ENCODE results near the gene DCST1.

The DCST1 gene

GRCh38 chr1:155001675-155002463 is 31.8 kb upstream of the DCST1 start:
- peak overlapping the region; percentile 88 for H3K4me3 ChIP-seq (ENCODE audit: control insufficient read depth, low read depth, low read length)
- peak; percentile 52 for TF ChIP-seq CTCF (IDR thresholded peaks at IDR 0.05; ENCODE audit: control insufficient read depth, insufficient read depth, low read depth, low read length, missing control alignments)

GRCh38 chr1:155002464-155003226 is 31.0 kb upstream of the DCST1 start, which contains the start of gene ZBTB7B:
ZBTB7B (plus strand) TSS chr1:155002802; CDS start chr1:155014661, 11,859 bp downstream.
- no peak for DNase-seq (ENCODE audit: low read depth)
- peak within 1 kb of the TSS; percentile 88 for H3K4me3 ChIP-seq (ENCODE audit: control insufficient read depth, low read depth, low read length)
- no peak for TF ChIP-seq CTCF (IDR thresholded peaks at IDR 0.05; ENCODE audit: control insufficient read depth, insufficient read depth, low read depth, low read length, missing control alignments)

More at GRCh38 chr1:155001675-155002463, 31.8 kb upstream of the DCST1 start:
- peak; percentile 91 for DNase-seq (ENCODE audit: low read depth)

GRCh38 chr1:155003227-155003765 is 30.3 kb upstream of the DCST1 start:
- no peak for TF ChIP-seq CTCF (IDR thresholded peaks at IDR 0.05; ENCODE audit: control insufficient read depth, insufficient read depth, low read depth, low read length, missing control alignments)
- DNase-seq (ENCODE audit: low read depth) = no peak
- peak overlapping the region; percentile 88 for H3K4me3 ChIP-seq (ENCODE audit: control insufficient read depth, low read depth, low read length)

- no peak for DNase-seq (ENCODE audit: low read depth)
- H3K4me3 ChIP-seq (ENCODE audit: control insufficient read depth, low read depth, low read length) = peak overlapping the region; percentile 88
- TF ChIP-seq CTCF (IDR thresholded peaks at IDR 0.05; ENCODE audit: control insufficient read depth, insufficient read depth, low read depth, low read length, missing control alignments) = no peak
Observed at GRCh38 chr1:155003766-155004351, 29.8 kb upstream of the DCST1 start.

GRCh38 chr1:155004352-155005075 is 29.1 kb upstream of the DCST1 start:
- H3K4me3 ChIP-seq (ENCODE audit: control insufficient read depth, low read depth, low read length) = peak overlapping the region; percentile 88
- no peak for DNase-seq (ENCODE audit: low read depth)
- no peak for TF ChIP-seq CTCF (IDR thresholded peaks at IDR 0.05; ENCODE audit: control insufficient read depth, insufficient read depth, low read depth, low read length, missing control alignments)

Measured in AG09309 (cell line).